ENCODE data around the gene SLX4IP.

SLX4IP gene

GRCh38 chr20:10648651-10649050 lies 213.5 kb downstream of the SLX4IP start:
- DNase-seq (ENCODE audit: low read depth in 2 of 2), result no peak

GRCh38 chr20:10649080-10649796 lies 214.1 kb downstream of the SLX4IP start:
- no peak for DNase-seq (ENCODE audit: low read depth in 2 of 2)

- no peak for DNase-seq (ENCODE audit: low read depth in 2 of 2)
Measured at GRCh38 chr20:10649797-10650160, 214.7 kb downstream of the SLX4IP start.

GRCh38 chr20:10651227-10651990 lies 216.3 kb downstream of the SLX4IP start:
- no peak for DNase-seq (ENCODE audit: low read depth in 2 of 2)

GRCh38 chr20:10652185-10652584 lies 217.1 kb downstream of the SLX4IP start:
- no peak for DNase-seq (ENCODE audit: low read depth in 2 of 2)

- DNase-seq (ENCODE audit: low read depth in 2 of 2), result no peak
Measured at GRCh38 chr20:10652660-10653261, 217.7 kb downstream of the SLX4IP start.

- DNase-seq (ENCODE audit: low read depth in 2 of 2), result no peak
Measured at GRCh38 chr20:10653599-10654249, 218.6 kb downstream of the SLX4IP start.

GRCh38 chr20:10654250-10654610 lies 219.1 kb downstream of the SLX4IP start:
- DNase-seq (ENCODE audit: low read depth in 2 of 2), result no peak

GRCh38 chr20:10654630-10655029 lies 219.5 kb downstream of the SLX4IP start:
- no peak for DNase-seq (ENCODE audit: low read depth in 2 of 2)

- DNase-seq (ENCODE audit: low read depth in 2 of 2), result no peak
Measured at GRCh38 chr20:10655720-10656669, 220.9 kb downstream of the SLX4IP start.

GRCh38 chr20:10657453-10657852 lies 222.3 kb downstream of the SLX4IP start:
- no peak for DNase-seq (ENCODE audit: low read depth in 2 of 2)

- no peak for DNase-seq (ENCODE audit: low read depth in 2 of 2)
Measured at GRCh38 chr20:10658051-10658823, 223.1 kb downstream of the SLX4IP start.

- DNase-seq (ENCODE audit: low read depth in 2 of 2), result no peak
Measured at GRCh38 chr20:10658876-10659632, 223.9 kb downstream of the SLX4IP start.

GRCh38 chr20:10659651-10660601 lies 224.8 kb downstream of the SLX4IP start:
- no peak for DNase-seq (ENCODE audit: low read depth in 2 of 2)

- DNase-seq (ENCODE audit: low read depth in 2 of 2), result no peak
Measured at GRCh38 chr20:10660661-10661060, 225.6 kb downstream of the SLX4IP start.

- no peak for DNase-seq (ENCODE audit: low read depth in 2 of 2)
Measured at GRCh38 chr20:10661261-10661660, 226.2 kb downstream of the SLX4IP start.

GRCh38 chr20:10662151-10662550 lies 227.0 kb downstream of the SLX4IP start:
- DNase-seq (ENCODE audit: low read depth in 2 of 2), result no peak

- DNase-seq (ENCODE audit: low read depth in 2 of 2), result no peak
Measured at GRCh38 chr20:10662661-10663458, 227.8 kb downstream of the SLX4IP start.

All from stimulated activated CD8-positive, alpha-beta memory T cell treated with anti-CD3 and anti-CD28 coated beads, Interleukin-15, amount 100 ng/mL, for 4 hours (primary cell).